GM18498 (cell line): ENCODE measurements around the gene BRWD1.
"Not testable (repeated sequence)": the region's sequence is repeated elsewhere in the genome, so short reads cannot be mapped to it uniquely, and the experiment has no call there.

Experiments
- ATAC-seq: cut with Tn5 transposase; IDR thresholded peaks from one replicate; pipeline ENCODE4 v1.9.1; 2021; ENCODE audit warnings: mild to moderate bottlenecking, moderate library complexity; ENCODE audit not compliant: unreplicated experiment

Gene BRWD1

DNA sequence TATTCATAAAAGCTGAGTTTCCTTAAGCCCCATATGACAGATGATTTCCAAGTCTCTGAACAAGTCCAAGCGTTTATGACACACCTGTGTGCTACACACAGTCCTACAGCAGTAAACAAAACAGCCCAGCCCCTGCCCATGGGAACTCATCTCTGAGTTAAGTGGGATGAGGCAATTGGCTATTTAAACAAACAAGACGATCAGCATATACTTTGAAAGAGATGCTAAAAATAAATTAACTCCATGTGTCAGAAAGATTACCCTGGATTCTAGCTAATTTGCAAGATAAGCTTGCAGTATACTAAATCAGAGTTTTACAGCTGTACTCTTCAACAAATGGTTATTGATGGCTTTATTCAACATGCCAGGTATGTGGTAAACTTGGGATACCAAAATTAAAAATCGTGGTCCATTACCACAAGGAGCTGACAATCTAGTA, 137.1 kb downstream of the BRWD1 start:
- no peak for ATAC-seq

GRCh38 chr21:39175665-39176064, 137.8 kb downstream of the BRWD1 start:
- no peak for ATAC-seq

DNA sequence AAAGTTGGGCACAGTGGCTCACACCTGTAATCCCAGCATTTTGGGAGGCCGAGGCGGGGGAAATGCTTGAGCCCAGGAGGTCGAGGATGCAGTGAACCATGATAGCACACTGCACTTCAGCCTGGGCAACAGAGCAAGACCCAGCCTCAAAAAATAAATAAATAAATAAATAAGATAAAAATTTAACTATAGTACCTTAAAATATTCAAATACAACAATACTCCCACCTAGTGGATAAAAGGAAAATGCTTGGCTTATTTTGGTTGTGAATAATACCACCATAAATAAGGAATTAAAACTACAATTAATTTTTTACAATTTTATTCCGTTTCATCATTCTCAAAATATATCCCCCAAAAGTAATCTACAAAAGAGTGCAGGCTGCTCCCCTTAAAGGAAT, 138.3 kb downstream of the BRWD1 start:
- ATAC-seq, result no peak

GRCh38 chr21:39173716-39174680, 139.4 kb downstream of the BRWD1 start:
- ATAC-seq, result no peak

- ATAC-seq, result no peak
These were observed 143.5 kb downstream of the BRWD1 start for GRCh38 chr21:39169906-39170305.

GRCh38 chr21:39168800-39169199, 144.6 kb downstream of the BRWD1 start:
- ATAC-seq, result no peak

DNA sequence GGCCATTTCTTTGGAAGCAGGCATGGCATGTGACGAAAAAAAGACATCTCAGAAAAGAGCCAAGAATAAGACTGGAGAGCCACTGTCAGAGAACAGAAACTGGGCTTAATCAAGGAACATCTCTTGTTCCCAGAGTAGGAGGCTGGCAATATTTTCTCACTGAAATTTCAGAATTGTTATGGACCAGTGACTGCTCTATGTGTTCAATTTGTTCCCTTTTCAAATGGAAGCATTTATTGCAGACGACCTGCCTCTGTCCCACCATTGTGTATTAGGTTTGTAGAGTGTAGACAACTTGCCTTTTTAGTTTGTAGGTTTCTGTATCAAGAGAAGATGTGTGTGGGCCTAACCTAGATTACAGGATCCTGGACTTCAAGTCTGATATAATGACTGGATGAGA, 148.9 kb downstream of the BRWD1 start:
- no peak for ATAC-seq

GRCh38 chr21:39161064-39161463, 152.4 kb downstream of the BRWD1 start:
- ATAC-seq, result no peak

GRCh38 chr21:39159342-39160063, 153.9 kb downstream of the BRWD1 start:
- ATAC-seq, result no peak

GRCh38 chr21:39157241-39157640, 156.2 kb downstream of the BRWD1 start:
- not testable (repeated sequence) for ATAC-seq

GRCh38 chr21:39156024-39156423, 157.4 kb downstream of the BRWD1 start:
- no peak for ATAC-seq

GRCh38 chr21:39155578-39155977, 157.9 kb downstream of the BRWD1 start:
- no peak for ATAC-seq

DNA sequence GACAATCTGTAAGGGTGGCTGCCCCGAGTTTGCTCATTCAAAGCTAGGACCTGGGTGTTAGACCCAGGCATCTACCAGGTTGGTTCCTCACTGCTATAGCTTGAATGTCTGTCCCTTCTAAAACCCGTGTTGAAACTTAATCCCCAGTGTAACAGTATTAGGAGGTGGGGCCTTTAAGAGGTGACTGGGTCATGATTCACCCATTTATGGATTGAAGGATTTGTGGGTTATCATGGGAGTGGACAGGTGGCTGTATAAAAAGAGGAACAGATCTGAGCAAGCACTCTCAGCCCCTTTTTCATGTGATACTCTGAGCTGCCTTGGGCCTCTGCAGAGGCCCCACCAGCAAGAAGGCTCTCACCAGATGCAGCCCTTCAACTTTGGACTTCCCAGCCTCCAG, 159.6 kb downstream of the BRWD1 start:
- ATAC-seq, result no peak

DNA sequence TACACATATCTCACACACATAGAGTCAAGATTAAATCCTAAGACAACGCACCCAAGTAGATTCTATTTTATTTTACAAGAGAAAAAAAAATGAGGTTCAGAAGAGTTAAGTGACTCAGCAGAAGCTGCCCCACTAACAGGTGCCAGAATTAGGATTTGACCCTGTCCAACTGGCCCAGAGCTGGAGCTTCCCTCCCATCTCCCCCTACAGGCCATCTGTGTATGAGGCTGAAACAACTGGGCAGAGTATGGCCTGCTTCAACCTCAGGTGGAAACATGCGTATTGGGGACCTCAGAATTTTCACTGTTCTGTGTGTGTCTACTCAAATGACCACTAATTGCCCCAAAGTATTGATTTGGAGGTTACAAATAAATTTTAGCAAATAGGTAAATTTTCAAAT, 160.1 kb downstream of the BRWD1 start:
- no peak for ATAC-seq

DNA sequence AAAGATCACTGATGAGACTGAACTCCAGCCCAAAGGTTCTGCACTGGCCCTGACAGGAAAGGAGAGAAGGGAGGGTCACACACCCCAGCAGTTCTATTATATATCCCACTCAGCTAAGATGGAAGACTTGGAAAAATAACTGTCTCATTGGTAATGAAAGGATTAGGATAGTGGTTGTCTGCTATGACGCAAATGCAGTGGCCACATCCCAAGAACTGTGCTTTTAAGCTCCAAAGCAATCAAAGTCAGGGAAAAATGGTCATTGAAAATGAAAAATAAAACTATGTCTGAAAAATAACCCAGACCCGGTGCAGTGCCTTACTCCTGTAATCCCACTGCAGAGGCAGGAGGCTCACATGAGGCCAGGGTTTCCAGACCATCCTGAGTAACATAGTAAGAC, 161.2 kb downstream of the BRWD1 start:
- no peak for ATAC-seq

DNA sequence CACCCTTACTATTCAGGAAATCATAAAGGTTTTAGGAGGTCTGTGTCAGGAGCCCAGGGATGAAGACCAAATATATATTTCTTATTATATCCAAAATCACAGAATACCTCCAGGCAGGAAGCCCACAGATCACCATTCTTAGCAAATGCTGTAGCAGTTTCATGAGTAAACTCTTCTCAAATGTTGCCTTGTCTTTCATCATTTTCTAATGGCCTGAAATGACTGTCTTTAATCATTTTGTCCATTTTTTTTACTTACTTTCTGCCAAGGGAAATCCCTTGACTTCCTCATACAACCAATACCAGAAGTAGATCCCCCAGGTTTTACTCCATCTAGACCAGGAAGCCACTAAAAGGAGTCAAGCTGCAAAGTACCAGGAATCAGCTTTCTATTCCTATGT, 162.6 kb downstream of the BRWD1 start:
- no peak for ATAC-seq

DNA sequence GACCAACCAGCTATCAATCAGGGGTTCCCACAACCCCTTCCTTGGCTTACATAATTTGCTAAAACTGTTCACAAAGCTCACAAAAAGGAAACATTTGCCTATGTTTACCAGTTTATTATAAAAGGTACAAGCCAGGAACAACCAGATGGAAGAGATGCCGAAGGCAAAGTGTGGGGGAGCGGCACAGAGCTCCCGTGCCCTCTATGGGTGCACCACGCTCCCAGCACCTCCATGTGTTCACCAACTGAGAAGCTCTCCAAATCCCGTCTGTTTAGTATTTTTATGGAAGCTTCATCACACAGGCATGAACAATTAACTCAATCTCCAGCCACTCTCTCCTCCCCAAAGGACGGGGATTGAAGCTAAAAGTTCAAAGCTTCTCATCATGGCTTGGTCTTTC, 163.1 kb downstream of the BRWD1 start:
- no peak for ATAC-seq

- ATAC-seq, result no peak
These were observed 163.6 kb downstream of the BRWD1 start for GRCh38 chr21:39149882-39150281.

- no peak for ATAC-seq
These were observed 164.5 kb downstream of the BRWD1 start for GRCh38 chr21:39148975-39149374.

- no peak for ATAC-seq
These were observed 169.2 kb downstream of the BRWD1 start for GRCh38 chr21:39144191-39144590.

DNA sequence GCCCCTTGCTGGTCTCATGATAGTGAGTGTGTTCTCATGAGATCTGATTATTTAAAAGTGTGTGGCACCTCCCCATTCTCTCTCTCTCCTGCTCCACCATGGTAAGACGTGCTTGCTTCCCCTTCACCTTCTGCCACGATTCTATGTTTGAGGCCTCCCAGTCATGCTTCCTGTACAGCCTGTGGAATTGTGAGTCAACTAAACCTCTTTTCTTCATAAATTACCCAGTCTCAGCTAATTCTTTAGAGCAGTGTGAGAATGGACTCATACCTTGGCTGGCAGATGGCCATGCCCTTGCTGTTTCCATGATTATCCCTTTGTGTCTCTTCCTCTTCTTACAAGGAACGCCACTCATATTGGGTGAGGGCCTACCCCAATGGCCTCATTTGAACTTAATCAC, 170.5 kb downstream of the BRWD1 start:
- no peak for ATAC-seq

- no peak for ATAC-seq
These were observed 171.9 kb downstream of the BRWD1 start for GRCh38 chr21:39141502-39141901.
